Endothelial cell of umbilical vein (primary cell): ENCODE results near the gene CTSA. TPM values are rescaled to one million over a fixed set of nuclear protein-coding genes. Genes with fewer than 3 reads are reported as not detected.

Source experiments
- BruUV-seq: library from RNA; stranded (reverse); fragments of 400-500 nt; replicated peaks from 2 replicates; lab custom pipeline; 2021; lab: Mats Ljungman, UMichigan
- CTCF ChIA-PET: fragments of 300-600, 350-600 bp; sonication (Branson Sonifier 250); formaldehyde crosslinking; loops from one replicate; lab custom pipeline; 2021; ENCODE audit warnings: antibody characterized with exemption, inconsistent platforms; lab: Charles Lee
- POLR2A ChIA-PET: fragments of 300-600, 350-600 bp; sonication (Branson Sonifier 250); formaldehyde crosslinking; loops from one replicate; lab custom pipeline; 2021; ENCODE audit warnings: antibody characterized with exemption, inconsistent platforms; lab: Charles Lee
- DNase-seq: peaks from one replicate; pipeline ENCODE4 v3.0.0-alpha.2; 2011; ENCODE audit warnings: low read depth, low spot score
- FAIRE-seq: peaks from 2 replicates; lab custom pipeline; 2011; peaks lifted over from hg19 to GRCh38; lab: Jason Lieb, UNC
- H2AFZ ChIP-seq: 2 replicates; pipeline ENCODE4 v1.6.0; 2012; ENCODE audit warnings: low read depth, low read length, control low read depth, inconsistent platforms
- H3K27ac ChIP-seq: 2 replicates; pipeline ENCODE4 v1.5.1; 2011; ENCODE audit warnings: low read depth, mild to moderate bottlenecking, control low read depth, low read length, moderate library complexity; ENCODE audit not compliant: insufficient read depth
- H3K27me3 ChIP-seq, 2 experiments: 2 replicates each; pipeline versions ENCODE4 v1.6.0 to v1.6.1; 2011; ENCODE audit warnings: low read length in 2 of 2, mixed read lengths in 1 of 2; ENCODE audit not compliant: control insufficient read depth in 2 of 2, insufficient read depth in 2 of 2
- H3K36me3 ChIP-seq, 2 experiments: 2 replicates in 1 of 2; 3 replicates in 1 of 2; pipeline ENCODE4 v1.5.1; 2011; ENCODE audit warnings: low read length in 2 of 2, mild to moderate bottlenecking in 1 of 2, moderate library complexity in 1 of 2; ENCODE audit not compliant: control insufficient read depth in 2 of 2, insufficient read depth in 2 of 2; ENCODE audit errors: extremely low read depth in 1 of 2
- H3K4me1 ChIP-seq: 3 replicates; pipeline ENCODE4 v1.5.1; 2011; ENCODE audit warnings: mild to moderate bottlenecking, low read length; ENCODE audit not compliant: control insufficient read depth, insufficient read depth; ENCODE audit errors: extremely low read depth
- H3K4me2 ChIP-seq: 2 replicates; pipeline ENCODE4 v1.6.1; 2011; ENCODE audit warnings: low read length, control low read depth, mixed read lengths; ENCODE audit not compliant: insufficient read depth
- H3K4me3 ChIP-seq, 3 experiments: fragments of 200-600 bp in 1 of 3; sonication (generic), shearing (Covaris generic) in 1 of 3; replicated peaks in 1 of 3; 2 replicates each; pipeline ENCODE4 v1.5.1; 2011 to 2016; ENCODE audit warnings: control low read depth in 3 of 3, low read length in 3 of 3, mild to moderate bottlenecking in 2 of 3, inconsistent platforms in 1 of 3, low read depth in 1 of 3, moderate library complexity in 1 of 3; ENCODE audit not compliant: insufficient read depth in 1 of 3
- H3K79me2 ChIP-seq: 2 replicates; pipeline ENCODE4 v1.6.0; 2012; ENCODE audit warnings: low read length, inconsistent platforms; ENCODE audit not compliant: control insufficient read depth, insufficient read depth
- H3K9ac ChIP-seq: replicated peaks from 2 replicates; pipeline ENCODE3; 2011; ENCODE audit warnings: low read length, control low read depth; ENCODE audit not compliant: insufficient read depth; ENCODE audit errors: extremely low read depth
- H3K9me1 ChIP-seq: replicated peaks from 3 replicates; pipeline ENCODE4 v1.6.0; 2011; ENCODE audit warnings: mild to moderate bottlenecking, low read length; ENCODE audit not compliant: control insufficient read depth, insufficient read depth; ENCODE audit errors: extremely low read depth
- H3K9me3 ChIP-seq: replicated peaks from 2 replicates; pipeline ENCODE4 v1.5.1; 2012; ENCODE audit warnings: low read length, inconsistent platforms; ENCODE audit not compliant: control insufficient read depth, insufficient read depth
- H4K20me1 ChIP-seq: replicated peaks from 2 replicates; pipeline ENCODE3; 2011; ENCODE audit warnings: mild to moderate bottlenecking, low read length; ENCODE audit not compliant: control insufficient read depth, insufficient read depth; ENCODE audit errors: extremely low read depth
- EZH2 ChIP-seq: IDR thresholded peaks from 2 replicates; pipeline ENCODE4 v1.6.1; 2012; ENCODE audit warnings: borderline replicate concordance, low read depth, mild to moderate bottlenecking, moderate library complexity, low read length, inconsistent platforms; ENCODE audit not compliant: severe bottlenecking
- FOS ChIP-seq: IDR thresholded peaks from 2 replicates; pipeline ENCODE4 v1.6.1; 2011; ENCODE audit warnings: mild to moderate bottlenecking, low read length, moderate library complexity, borderline replicate concordance; ENCODE audit not compliant: insufficient read depth
- GATA2 ChIP-seq: IDR thresholded peaks from 2 replicates; pipeline ENCODE4 v1.7.0; 2011; ENCODE audit warnings: low read depth, mild to moderate bottlenecking, moderate library complexity, mixed read lengths, low read length; ENCODE audit not compliant: insufficient read length, insufficient read depth
- JUN ChIP-seq: IDR thresholded peaks from 2 replicates; pipeline ENCODE4 v1.6.1; 2011; ENCODE audit warnings: borderline replicate concordance, low read depth; ENCODE audit not compliant: insufficient read length, insufficient read depth
- MYC ChIP-seq: IDR thresholded peaks from one replicate; pipeline ENCODE4 v1.6.1; 2011; ENCODE audit warnings: mild to moderate bottlenecking, low read depth, low read length
- POLR2A ChIP-seq: IDR thresholded peaks from 2 replicates; pipeline ENCODE4 v1.6.1; 2012; ENCODE audit warnings: low read depth, mild to moderate bottlenecking, control low read depth, low read length
- POLR2AphosphoS5 ChIP-seq: IDR thresholded peaks from 2 replicates; pipeline ENCODE4 v1.6.1; 2012; ENCODE audit warnings: low read depth, mild to moderate bottlenecking, control low read depth, low read length, moderate library complexity; ENCODE audit not compliant: insufficient read depth
- dilution Hi-C: fragments of 300-500 bp; cut with MboI; formaldehyde crosslinking; loops from one replicate; pipeline ENCODE4 v1.15.0; 2019; ENCODE audit warnings: low sequenced_read_pairs; ENCODE audit not compliant: extremely low pct_ligation_motif_present
- intact Hi-C: fragments of 100-400 bp; cut with micrococcal nuclease; formaldehyde crosslinking; loops from one replicate; pipeline ENCODE4 v1.10.0; 2022
- polyA plus RNA-seq, 4 experiments: library from polyadenylated mRNA; depleted of rRNA in 3 of 4; stranded (reverse) in 3 of 4; unstranded in 1 of 4; fragments of >200 nt; gene quantifications; 2 replicates each; pipeline versions ENCODE4 v1.2.1 to v1.2.3, GENCODE V29; 2011 to 2012; ENCODE audit warnings: missing spikeins in 1 of 4
- total RNA-seq: library from RNA; stranded (reverse); gene quantifications from 2 replicates; pipeline ENCODE4 v1.2.3, GENCODE V29; 2021
- TF ChIP-seq, protein P1 (sequence below), 2 donors: IDR thresholded peaks; 1 replicate in 1 of 2; 2 replicates in 1 of 2; pipeline ENCODE4 v1.5.1; 2011; ENCODE audit warnings: low read length in 2 of 2, mild to moderate bottlenecking in 2 of 2, moderate library complexity in 2 of 2, control low read depth in 1 of 2, inconsistent platforms in 1 of 2, low read depth in 1 of 2; ENCODE audit not compliant: insufficient read depth in 1 of 2; ENCODE audit errors: extremely low read depth in 1 of 2
- TF ChIP-seq, protein P2 (sequence below): IDR thresholded peaks from 2 replicates; pipeline ENCODE4 v1.6.1; 2011; ENCODE audit not compliant: insufficient read depth, insufficient read length

Gene CTSA
- total and polyA plus RNA-seq, 2 donors (not counting 3 experiments of a cell fraction or from before 2014, with no cell fraction given): 169 to 409 TPM

DNA sequence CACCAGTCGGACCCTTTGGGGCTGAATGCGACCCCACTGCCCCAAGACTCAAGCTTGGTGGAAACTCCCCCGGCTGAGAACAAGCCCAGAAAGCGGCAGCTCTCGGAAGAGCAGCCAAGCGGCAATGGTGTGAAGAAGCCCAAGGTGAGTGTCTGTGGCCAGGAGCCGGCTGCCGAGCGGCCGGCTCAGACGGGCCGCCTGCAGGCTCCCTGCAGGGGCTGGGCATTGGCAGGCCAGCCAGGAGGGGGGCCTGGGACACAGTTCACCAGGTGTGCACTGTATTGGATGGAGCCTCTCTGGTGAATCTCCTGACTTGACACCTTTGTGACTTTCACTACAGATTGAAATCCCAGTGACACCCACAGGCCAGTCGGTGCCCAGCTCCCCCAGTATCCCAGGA lies 49.3 kb downstream of the CTSA start:
- CTCF ChIA-PET: interaction anchor here (0.8 to 0.9 kb wide), 2 partner anchors 21 to 30 kb away, joined by 3 read pairs; no protein-coding TSS in a partner anchor

More for the DNA sequence above, 49.3 kb downstream of the CTSA start:
- no TSS peak for BruUV-seq
- peaks cover 19 to 58% of the 10 kb centered on the region in 2 experiments for H3K36me3 ChIP-seq
- no peak overlapping the region for H3K9ac ChIP-seq
- intact Hi-C loops (no loop called here), dilution Hi-C loops (no loop called here)
- no peak overlapping the region for H2AFZ ChIP-seq
- H3K27me3 ChIP-seq: no peaks in the 10 kb centered on the region
- POLR2A ChIA-PET: no interaction called here
- FAIRE-seq: no peak
- no peak overlapping the region for H3K4me3 ChIP-seq
- no peak overlapping the region for H3K27ac ChIP-seq
- H3K9me1 ChIP-seq: no peaks in the 10 kb centered on the region
- TF ChIP-seq, protein P1, sequence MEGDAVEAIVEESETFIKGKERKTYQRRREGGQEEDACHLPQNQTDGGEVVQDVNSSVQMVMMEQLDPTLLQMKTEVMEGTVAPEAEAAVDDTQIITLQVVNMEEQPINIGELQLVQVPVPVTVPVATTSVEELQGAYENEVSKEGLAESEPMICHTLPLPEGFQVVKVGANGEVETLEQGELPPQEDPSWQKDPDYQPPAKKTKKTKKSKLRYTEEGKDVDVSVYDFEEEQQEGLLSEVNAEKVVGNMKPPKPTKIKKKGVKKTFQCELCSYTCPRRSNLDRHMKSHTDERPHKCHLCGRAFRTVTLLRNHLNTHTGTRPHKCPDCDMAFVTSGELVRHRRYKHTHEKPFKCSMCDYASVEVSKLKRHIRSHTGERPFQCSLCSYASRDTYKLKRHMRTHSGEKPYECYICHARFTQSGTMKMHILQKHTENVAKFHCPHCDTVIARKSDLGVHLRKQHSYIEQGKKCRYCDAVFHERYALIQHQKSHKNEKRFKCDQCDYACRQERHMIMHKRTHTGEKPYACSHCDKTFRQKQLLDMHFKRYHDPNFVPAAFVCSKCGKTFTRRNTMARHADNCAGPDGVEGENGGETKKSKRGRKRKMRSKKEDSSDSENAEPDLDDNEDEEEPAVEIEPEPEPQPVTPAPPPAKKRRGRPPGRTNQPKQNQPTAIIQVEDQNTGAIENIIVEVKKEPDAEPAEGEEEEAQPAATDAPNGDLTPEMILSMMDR (IDR thresholded peaks at IDR 0.05; ENCODE audit: extremely low read depth in 1 of 2, insufficient read depth in 1 of 2, low read depth in 1 of 2, low read length in 2 of 2): no peak
- TF ChIP-seq MYC (no peak), POLR2A (no peak), GATA2 (no peak), EZH2 (no peak), POLR2AphosphoS5 (no peak), JUN (no peak), FOS (no peak)
- TF ChIP-seq, protein P2, sequence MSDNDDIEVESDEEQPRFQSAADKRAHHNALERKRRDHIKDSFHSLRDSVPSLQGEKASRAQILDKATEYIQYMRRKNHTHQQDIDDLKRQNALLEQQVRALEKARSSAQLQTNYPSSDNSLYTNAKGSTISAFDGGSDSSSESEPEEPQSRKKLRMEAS: no peak
- no peak overlapping the region for H3K4me2 ChIP-seq
- H4K20me1 ChIP-seq: no peaks in the 10 kb centered on the region
- H3K9me3 ChIP-seq: no peaks in the 10 kb centered on the region
- peaks cover 5% of the 10 kb centered on the region for H3K4me1 ChIP-seq
- peaks cover 11% of the 10 kb centered on the region for H3K79me2 ChIP-seq
- DNase-seq: no peak
